ENCODE results near the gene HPF1.

DNA sequence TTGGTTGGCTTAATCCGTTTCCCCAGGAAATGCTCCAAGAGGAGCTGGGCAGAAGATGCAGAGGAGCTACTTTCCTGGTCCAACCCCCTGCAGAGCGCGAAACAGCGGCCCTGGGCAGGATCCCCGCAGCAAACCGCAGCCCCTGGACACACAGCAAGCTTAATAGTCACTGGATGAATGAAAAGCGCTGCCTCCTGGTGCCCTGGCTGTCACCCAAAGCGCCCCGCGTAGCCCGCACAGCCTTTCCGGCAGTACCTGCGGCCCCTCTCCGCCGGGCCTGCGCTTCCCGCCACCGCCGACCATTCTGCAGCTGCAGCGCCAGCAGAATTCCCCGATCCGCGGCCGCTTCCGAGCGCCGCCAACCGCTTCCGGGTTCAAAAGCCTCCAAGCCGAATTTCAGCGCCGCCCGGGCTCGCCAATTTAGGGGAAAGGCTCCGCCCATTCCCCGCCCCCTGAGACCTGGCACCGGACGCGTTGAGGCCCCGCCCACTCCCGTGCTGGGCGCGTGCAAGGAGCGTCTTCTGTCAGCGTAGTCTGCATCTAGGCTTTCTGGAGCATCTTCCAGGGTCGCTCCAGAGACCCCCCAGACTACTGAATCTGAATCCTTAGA lies at the start of gene HPF1:
- TF ChIP-seq, protein P1, sequence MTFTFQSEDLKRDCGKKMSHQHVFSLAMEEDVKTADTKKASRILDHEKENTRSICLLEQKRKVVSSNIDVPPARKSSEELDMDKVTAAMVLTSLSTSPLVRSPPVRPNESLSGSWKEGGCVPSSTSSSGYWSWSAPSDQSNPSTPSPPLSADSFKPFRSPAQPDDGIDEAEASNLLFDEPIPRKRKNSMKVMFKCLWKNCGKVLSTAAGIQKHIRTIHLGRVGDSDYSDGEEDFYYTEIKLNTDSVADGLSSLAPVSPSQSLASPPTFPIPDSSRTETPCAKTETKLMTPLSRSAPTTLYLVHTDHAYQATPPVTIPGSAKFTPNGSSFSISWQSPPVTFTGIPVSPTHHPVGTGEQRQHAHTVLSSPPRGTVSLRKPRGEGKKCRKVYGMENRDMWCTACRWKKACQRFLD (CRISPR knock-in tag; IDR thresholded peaks at IDR 0.05; ENCODE audit: borderline replicate concordance), result no peak
- TF ChIP-seq, protein P2, sequence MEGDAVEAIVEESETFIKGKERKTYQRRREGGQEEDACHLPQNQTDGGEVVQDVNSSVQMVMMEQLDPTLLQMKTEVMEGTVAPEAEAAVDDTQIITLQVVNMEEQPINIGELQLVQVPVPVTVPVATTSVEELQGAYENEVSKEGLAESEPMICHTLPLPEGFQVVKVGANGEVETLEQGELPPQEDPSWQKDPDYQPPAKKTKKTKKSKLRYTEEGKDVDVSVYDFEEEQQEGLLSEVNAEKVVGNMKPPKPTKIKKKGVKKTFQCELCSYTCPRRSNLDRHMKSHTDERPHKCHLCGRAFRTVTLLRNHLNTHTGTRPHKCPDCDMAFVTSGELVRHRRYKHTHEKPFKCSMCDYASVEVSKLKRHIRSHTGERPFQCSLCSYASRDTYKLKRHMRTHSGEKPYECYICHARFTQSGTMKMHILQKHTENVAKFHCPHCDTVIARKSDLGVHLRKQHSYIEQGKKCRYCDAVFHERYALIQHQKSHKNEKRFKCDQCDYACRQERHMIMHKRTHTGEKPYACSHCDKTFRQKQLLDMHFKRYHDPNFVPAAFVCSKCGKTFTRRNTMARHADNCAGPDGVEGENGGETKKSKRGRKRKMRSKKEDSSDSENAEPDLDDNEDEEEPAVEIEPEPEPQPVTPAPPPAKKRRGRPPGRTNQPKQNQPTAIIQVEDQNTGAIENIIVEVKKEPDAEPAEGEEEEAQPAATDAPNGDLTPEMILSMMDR (CRISPR knock-in tag; IDR thresholded peaks at IDR 0.05), result no peak; the same call in 1 of the 2 replicates
- TF ChIP-seq TAF1 (CRISPR knock-in tag; IDR thresholded peaks at IDR 0.05), result peak; percentile 65; the same call in 1 of the 2 replicates
- no peak for TF ChIP-seq IKZF4 (CRISPR knock-in tag; IDR thresholded peaks at IDR 0.05; ENCODE audit: borderline replicate concordance, low read depth, not compliant biosample characterization)
- peak; percentile 63 for TF ChIP-seq DR1 (CRISPR knock-in tag; IDR thresholded peaks at IDR 0.05)
- TF ChIP-seq, protein P3, sequence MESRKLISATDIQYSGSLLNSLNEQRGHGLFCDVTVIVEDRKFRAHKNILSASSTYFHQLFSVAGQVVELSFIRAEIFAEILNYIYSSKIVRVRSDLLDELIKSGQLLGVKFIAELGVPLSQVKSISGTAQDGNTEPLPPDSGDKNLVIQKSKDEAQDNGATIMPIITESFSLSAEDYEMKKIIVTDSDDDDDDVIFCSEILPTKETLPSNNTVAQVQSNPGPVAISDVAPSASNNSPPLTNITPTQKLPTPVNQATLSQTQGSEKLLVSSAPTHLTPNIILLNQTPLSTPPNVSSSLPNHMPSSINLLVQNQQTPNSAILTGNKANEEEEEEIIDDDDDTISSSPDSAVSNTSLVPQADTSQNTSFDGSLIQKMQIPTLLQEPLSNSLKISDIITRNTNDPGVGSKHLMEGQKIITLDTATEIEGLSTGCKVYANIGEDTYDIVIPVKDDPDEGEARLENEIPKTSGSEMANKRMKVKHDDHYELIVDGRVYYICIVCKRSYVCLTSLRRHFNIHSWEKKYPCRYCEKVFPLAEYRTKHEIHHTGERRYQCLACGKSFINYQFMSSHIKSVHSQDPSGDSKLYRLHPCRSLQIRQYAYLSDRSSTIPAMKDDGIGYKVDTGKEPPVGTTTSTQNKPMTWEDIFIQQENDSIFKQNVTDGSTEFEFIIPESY (CRISPR knock-in tag; IDR thresholded peaks at IDR 0.05), result no peak

Measured in HepG2 (cell line).